Neutrophil (primary cell): ENCODE measurements around the gene NRXN3.

Experiments
- H3K27ac ChIP-seq: fragments of 200-600 bp; sonication (generic); 2 replicates; pipeline ENCODE4 v1.5.1; 2016; ENCODE audit warnings: mild to moderate bottlenecking, moderate library complexity
- H3K27me3 ChIP-seq: fragments of 200-600 bp; sonication (generic); 2 replicates; pipeline ENCODE4 v1.6.0; 2016; ENCODE audit warnings: mild to moderate bottlenecking
- H3K36me3 ChIP-seq: fragments of 200-600 bp; sonication (generic); 2 replicates; pipeline ENCODE4 v1.5.1; 2017
- H3K4me1 ChIP-seq, 2 experiments: fragments of 200-600 bp in 1 of 2; sonication (generic) in 1 of 2; 1 replicate in 1 of 2; 2 replicates in 1 of 2; pipeline versions ENCODE4 v1.5.1 to v1.6.1; 2013 to 2016; ENCODE audit warnings: low read depth in 1 of 2, low read length in 1 of 2, mild to moderate bottlenecking in 1 of 2, moderate library complexity in 1 of 2; ENCODE audit not compliant: control insufficient read depth in 1 of 2, insufficient read depth in 1 of 2
- H3K4me3 ChIP-seq, 2 experiments: fragments of 200-600 bp in 1 of 2; sonication (generic) in 1 of 2; 1 replicate in 1 of 2; 2 replicates in 1 of 2; pipeline ENCODE4 v1.5.1; 2013 to 2016; ENCODE audit warnings: low read depth in 1 of 2, low read length in 1 of 2, mild to moderate bottlenecking in 1 of 2, moderate library complexity in 1 of 2
- H3K9me3 ChIP-seq: fragments of 200-600 bp; sonication (generic); 2 replicates; pipeline ENCODE4 v1.5.1; 2016
- TF ChIP-seq, protein P1 (sequence below): fragments of 200-600 bp; sonication (generic); IDR thresholded peaks from 2 replicates; pipeline ENCODE4 v1.5.1; 2016; ENCODE audit warnings: antibody characterized with exemption

Gene NRXN3

GRCh38 chr14:78700236-78700635, 530.1 kb downstream of the NRXN3 start:
- no peak overlapping the region for H3K27ac ChIP-seq
- TF ChIP-seq, protein P1, sequence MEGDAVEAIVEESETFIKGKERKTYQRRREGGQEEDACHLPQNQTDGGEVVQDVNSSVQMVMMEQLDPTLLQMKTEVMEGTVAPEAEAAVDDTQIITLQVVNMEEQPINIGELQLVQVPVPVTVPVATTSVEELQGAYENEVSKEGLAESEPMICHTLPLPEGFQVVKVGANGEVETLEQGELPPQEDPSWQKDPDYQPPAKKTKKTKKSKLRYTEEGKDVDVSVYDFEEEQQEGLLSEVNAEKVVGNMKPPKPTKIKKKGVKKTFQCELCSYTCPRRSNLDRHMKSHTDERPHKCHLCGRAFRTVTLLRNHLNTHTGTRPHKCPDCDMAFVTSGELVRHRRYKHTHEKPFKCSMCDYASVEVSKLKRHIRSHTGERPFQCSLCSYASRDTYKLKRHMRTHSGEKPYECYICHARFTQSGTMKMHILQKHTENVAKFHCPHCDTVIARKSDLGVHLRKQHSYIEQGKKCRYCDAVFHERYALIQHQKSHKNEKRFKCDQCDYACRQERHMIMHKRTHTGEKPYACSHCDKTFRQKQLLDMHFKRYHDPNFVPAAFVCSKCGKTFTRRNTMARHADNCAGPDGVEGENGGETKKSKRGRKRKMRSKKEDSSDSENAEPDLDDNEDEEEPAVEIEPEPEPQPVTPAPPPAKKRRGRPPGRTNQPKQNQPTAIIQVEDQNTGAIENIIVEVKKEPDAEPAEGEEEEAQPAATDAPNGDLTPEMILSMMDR: no peak
- H3K9me3 ChIP-seq: no peaks in the 10 kb centered on the region
- H3K4me1 ChIP-seq: no peaks in the 10 kb centered on the region
- H3K4me3 ChIP-seq: no peak overlapping the region
- no peaks in the 10 kb centered on the region for H3K27me3 ChIP-seq
- H3K36me3 ChIP-seq: no peaks in the 10 kb centered on the region

DNA sequence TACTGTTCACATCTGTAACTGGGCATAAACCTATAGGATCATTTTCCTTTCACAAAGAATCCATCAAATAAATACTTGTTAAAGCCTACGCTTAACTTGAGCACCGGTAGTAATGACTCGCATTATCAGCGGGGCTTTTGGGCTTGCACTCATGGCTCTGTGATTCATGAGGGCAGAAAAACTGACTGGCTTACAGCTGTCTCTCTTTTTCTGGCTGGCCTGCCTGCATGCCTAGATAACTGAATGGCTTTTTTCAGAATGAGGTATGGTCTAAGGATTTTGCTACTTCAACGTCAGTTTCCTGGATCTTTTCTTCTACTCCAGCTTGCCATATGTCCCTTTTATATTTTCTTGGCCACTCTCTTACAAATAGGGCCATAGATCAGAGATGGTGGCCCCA, 531.1 kb downstream of the NRXN3 start:
- Histone ChIP-seq H3K9me3 (no peaks in the 10 kb centered on the region), H3K4me3 (no peak overlapping the region), H3K27me3 (no peaks in the 10 kb centered on the region), H3K4me1 (no peaks in the 10 kb centered on the region), H3K36me3 (no peaks in the 10 kb centered on the region), H3K27ac (no peak overlapping the region)
- TF ChIP-seq, protein P1: no peak

DNA sequence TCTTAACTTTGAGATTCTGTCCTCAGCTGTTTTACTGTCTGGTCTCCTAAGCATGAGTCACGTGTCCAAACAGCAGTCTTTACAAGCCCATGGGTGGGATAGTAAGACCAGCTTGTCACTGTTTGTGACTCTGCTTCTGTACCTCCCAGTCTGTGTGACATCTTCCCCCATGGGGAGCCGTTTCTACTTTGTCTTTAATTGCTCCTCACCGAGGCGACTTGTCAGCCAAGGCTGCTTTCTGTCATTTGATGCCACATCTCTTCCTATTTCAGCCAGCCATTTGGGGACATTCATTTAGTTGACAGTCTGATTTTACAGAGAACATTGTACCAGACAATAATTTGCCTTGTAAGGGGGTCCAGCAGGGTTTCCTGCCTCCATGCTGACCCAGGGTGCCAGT, 534.8 kb downstream of the NRXN3 start:
- H3K4me3 ChIP-seq: no peak overlapping the region
- TF ChIP-seq, protein P1: no peak
- H3K4me1 ChIP-seq: no peaks in the 10 kb centered on the region
- no peak overlapping the region for H3K27ac ChIP-seq
- H3K36me3 ChIP-seq: no peaks in the 10 kb centered on the region
- no peaks in the 10 kb centered on the region for H3K9me3 ChIP-seq
- no peaks in the 10 kb centered on the region for H3K27me3 ChIP-seq

GRCh38 chr14:78705989-78706388, 535.8 kb downstream of the NRXN3 start:
- TF ChIP-seq, protein P1: no peak
- no peaks in the 10 kb centered on the region for H3K27me3 ChIP-seq
- no peaks in the 10 kb centered on the region for H3K4me1 ChIP-seq
- no peak overlapping the region for H3K27ac ChIP-seq
- no peak overlapping the region for H3K4me3 ChIP-seq
- H3K36me3 ChIP-seq: no peaks in the 10 kb centered on the region
- no peaks in the 10 kb centered on the region for H3K9me3 ChIP-seq

GRCh38 chr14:78709795-78710557, 539.8 kb downstream of the NRXN3 start:
- TF ChIP-seq, protein P1: no peak
- Histone ChIP-seq H3K27me3 (no peaks in the 10 kb centered on the region), H3K27ac (no peak overlapping the region), H3K4me3 (no peak overlapping the region), H3K36me3 (no peaks in the 10 kb centered on the region), H3K4me1 (no peaks in the 10 kb centered on the region), H3K9me3 (no peaks in the 10 kb centered on the region)
